Measurements from ENCODE around the gene INO80D. TPM values are rescaled to one million over a fixed set of nuclear protein-coding genes. Genes with fewer than 3 reads are reported as not detected.

Gene INO80D, protein sequence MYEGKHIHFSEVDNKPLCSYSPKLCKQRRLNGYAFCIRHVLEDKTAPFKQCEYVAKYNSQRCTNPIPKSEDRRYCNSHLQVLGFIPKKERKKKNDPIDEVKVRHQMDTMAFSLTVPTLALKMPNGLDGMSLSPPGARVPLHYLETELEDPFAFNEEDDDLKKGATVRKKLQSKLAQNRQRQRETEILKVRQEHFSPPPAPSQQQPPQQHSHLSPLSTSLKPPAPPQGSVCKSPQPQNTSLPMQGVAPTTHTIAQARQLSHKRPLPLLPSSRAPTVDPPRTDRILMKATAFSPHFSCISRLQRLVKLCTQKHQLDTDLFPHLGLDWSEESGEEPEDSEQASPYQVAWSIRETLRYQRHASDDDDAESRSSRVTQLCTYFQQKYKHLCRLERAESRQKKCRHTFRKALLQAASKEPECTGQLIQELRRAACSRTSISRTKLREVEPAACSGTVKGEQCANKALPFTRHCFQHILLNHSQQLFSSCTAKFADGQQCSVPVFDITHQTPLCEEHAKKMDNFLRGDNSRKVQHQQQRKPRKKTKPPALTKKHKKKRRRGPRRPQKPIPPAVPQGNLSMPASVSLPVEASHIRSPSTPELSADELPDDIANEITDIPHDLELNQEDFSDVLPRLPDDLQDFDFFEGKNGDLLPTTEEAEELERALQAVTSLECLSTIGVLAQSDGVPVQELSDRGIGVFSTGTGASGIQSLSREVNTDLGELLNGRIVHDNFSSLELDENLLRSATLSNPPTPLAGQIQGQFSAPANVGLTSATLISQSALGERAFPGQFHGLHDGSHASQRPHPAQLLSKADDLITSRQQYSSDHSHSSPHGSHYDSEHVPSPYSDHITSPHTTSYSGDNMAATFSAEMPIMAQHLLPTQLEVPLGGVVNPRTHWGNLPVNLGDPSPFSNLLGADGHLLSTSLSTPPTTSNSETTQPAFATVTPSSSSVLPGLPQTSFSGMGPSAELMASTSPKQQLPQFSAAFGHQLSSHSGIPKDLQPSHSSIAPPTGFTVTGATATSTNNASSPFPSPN
- total RNA-seq (5.1 and 7.4 TPM in 2 replicates), polyA plus RNA-seq (4.2 and 4.8 TPM in 2 replicates), polyA minus RNA-seq (ENCODE audit: low replicate concordance) (5.4 and 21.9 TPM in 2 replicates)
- polyA plus RNA-seq (2012): 1.2 and 1.8 TPM in 2 replicates

DNA sequence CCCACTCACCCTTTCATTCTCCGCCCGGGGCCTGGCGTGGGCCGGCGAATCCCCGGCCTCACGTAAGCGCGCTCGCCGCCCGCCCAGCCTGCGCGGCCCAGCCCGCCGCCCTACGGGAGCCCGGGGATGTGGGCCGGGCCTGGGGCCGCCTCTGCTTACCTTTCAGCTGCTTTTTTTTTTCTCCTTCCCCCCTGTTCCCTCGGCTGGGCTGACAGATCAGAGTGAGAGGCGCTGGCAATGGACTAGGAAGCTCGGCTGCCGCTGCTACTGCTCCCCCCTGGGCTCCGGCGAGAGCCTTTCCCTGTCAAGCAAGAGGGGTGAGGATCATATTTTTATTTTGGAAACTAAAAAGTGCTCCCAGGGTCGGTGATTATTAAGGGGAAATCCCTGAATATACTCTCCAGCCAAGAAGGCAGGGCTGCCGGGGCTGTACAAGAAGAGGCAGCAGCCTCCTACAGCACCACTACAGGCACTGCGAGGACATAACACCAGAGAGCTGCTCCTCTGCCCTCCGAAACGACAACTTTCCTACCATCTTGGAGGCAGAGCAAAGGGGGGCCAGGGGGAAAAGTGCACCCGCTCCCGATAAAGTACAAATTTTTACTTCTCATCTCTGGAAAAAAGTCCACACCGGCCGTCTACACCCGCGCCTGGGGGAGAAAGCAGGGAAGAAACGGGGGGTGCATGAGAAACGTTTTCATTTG, at the start of gene INO80D:
Gene INO80D, minus strand, starts transcription at position 433 of the 704 bp plus-strand sequence. CDS start 23,158 bp downstream, outside the sequence.
- peaks cover 45% of the 10 kb centered on the region for H3K79me2 ChIP-seq (ENCODE audit: control insufficient read depth, insufficient read depth, low read length)
- TF ChIP-seq CTCF (conservative IDR thresholded peaks at IDR 0.05 in 1 of 2, IDR thresholded peaks at IDR 0.05 in 1 of 2; ENCODE audit: low read depth in 1 of 2, low read length in 2 of 2): peak; percentile 54 to 55
- TF ChIP-seq EZH2 (IDR thresholded peaks at IDR 0.05; ENCODE audit: low read length, missing control alignments): no peak

GRCh38 chr2:206127656-206128055, 41.7 kb upstream of the INO80D start:
- DNase-seq (ENCODE audit: low read depth in 2 of 2): no peak

More for the DNA sequence above, at the start of gene INO80D:
- Histone ChIP-seq H3K27ac (ENCODE audit: insufficient read depth, low read length) (peak within 1 kb of the TSS; percentile 96), H2AFZ (ENCODE audit: low read length) (peak within 1 kb of the TSS; percentile 78), H3K4me1 (ENCODE audit: control insufficient read depth, extremely low read depth, insufficient read depth, low read length) (peaks cover 2% of the 10 kb centered on the region), H3K9ac (ENCODE audit: insufficient read depth, low read length) (peak within 1 kb of the TSS; percentile 90), H3K36me3 (ENCODE audit: control insufficient read depth, insufficient read depth, low read length) (no peaks in the 10 kb centered on the region), H4K20me1 (ENCODE audit: control insufficient read depth, extremely low read depth, insufficient read depth, low read length) (no peaks in the 10 kb centered on the region), H3K4me2 (ENCODE audit: extremely low read depth, insufficient read depth, low read length) (peak within 1 kb of the TSS; percentile 95), H3K4me3 (replicated peaks in 1 of 4; ENCODE audit: control extremely low read depth in 1 of 4, insufficient read depth in 1 of 4, low read depth in 3 of 4, low read length in 4 of 4) (peak within 1 kb of the TSS; percentile 74 to 97 (median 90)), H3K27me3 (ENCODE audit: control insufficient read depth, insufficient read depth, low read length) (no peaks in the 10 kb centered on the region), H3K9me3 (ENCODE audit: control insufficient read depth, insufficient read depth, low read depth, low read length) (no peaks in the 10 kb centered on the region)
- peak; percentile 83 to 90 for DNase-seq (ENCODE audit: low read depth in 2 of 2)

More at GRCh38 chr2:206127656-206128055, 41.7 kb upstream of the INO80D start:
- H3K4me2 ChIP-seq (ENCODE audit: extremely low read depth, insufficient read depth, low read length): no peak overlapping the region
- H3K9ac ChIP-seq (ENCODE audit: insufficient read depth, low read length): no peak overlapping the region
- H3K27me3 ChIP-seq (ENCODE audit: control insufficient read depth, insufficient read depth, low read length): no peaks in the 10 kb centered on the region
- no peak overlapping the region for H3K4me3 ChIP-seq (replicated peaks in 1 of 4; ENCODE audit: control extremely low read depth in 1 of 4, insufficient read depth in 1 of 4, low read depth in 3 of 4, low read length in 4 of 4)
- no peak overlapping the region for H3K27ac ChIP-seq (ENCODE audit: insufficient read depth, low read length)
- peaks cover 6% of the 10 kb centered on the region for H3K36me3 ChIP-seq (ENCODE audit: control insufficient read depth, insufficient read depth, low read length)
- H3K9me3 ChIP-seq (ENCODE audit: control insufficient read depth, insufficient read depth, low read depth, low read length): no peaks in the 10 kb centered on the region
- H2AFZ ChIP-seq (ENCODE audit: low read length): no peak overlapping the region
- no peaks in the 10 kb centered on the region for H3K79me2 ChIP-seq (ENCODE audit: control insufficient read depth, insufficient read depth, low read length)
- no peaks in the 10 kb centered on the region for H4K20me1 ChIP-seq (ENCODE audit: control insufficient read depth, extremely low read depth, insufficient read depth, low read length)
- no peak for TF ChIP-seq CTCF (conservative IDR thresholded peaks at IDR 0.05 in 1 of 2, IDR thresholded peaks at IDR 0.05 in 1 of 2; ENCODE audit: low read depth in 1 of 2, low read length in 2 of 2)
- TF ChIP-seq EZH2 (IDR thresholded peaks at IDR 0.05; ENCODE audit: low read length, missing control alignments): no peak
- H3K4me1 ChIP-seq (ENCODE audit: control insufficient read depth, extremely low read depth, insufficient read depth, low read length): no peaks in the 10 kb centered on the region

All from fibroblast of lung (primary cell).